K562 (cell line): ENCODE results near the gene CMSS1. TPM values are rescaled to one million over a fixed set of nuclear protein-coding genes. Genes with fewer than 3 reads are reported as not detected.

Source experiments
- ATAC-seq: fragments of 200-7000 bp; cut with Tn5 transposase; 3 replicates; pipeline ENCODE4 v1.9.1; 2020; ENCODE audit warnings: moderate library complexity
- BruUV-seq: library from RNA; stranded (reverse); fragments of 400-500 nt; replicated peaks from 2 replicates; lab custom pipeline; 2021; lab: Mats Ljungman, UMichigan
- CTCF ChIA-PET: fragments of 300-600 bp; formaldehyde crosslinking; extraction: SDS; loops from one replicate; lab custom pipeline; 2021; ENCODE audit warnings: low intra/inter-chr PET ratio; lab: Yijun Ruan, JAX
- POLR2A ChIA-PET: fragments of 300-600, 350-650 bp; sonication (Branson Sonifier 250); formaldehyde crosslinking; extraction: SDS; loops from one replicate; lab custom pipeline; 2021; ENCODE audit warnings: antibody characterized with exemption, inconsistent platforms; lab: Yijun Ruan, JAX
- DNase-seq, 4 experiments: peaks; one replicate each; pipeline versions ENCODE4 v3.0.0 to v3.0.0-alpha.2; 2011 to 2018; ENCODE audit warnings: low spot score in 3 of 4, mixed read lengths in 3 of 4; ENCODE audit errors: extremely low read depth in 1 of 4
- FAIRE-seq: peaks from 2 replicates; lab custom pipeline; 2011; peaks lifted over from hg19 to GRCh38; lab: Jason Lieb, UNC
- H2AFZ ChIP-seq: 2 replicates; pipeline ENCODE4 v1.6.0; 2011; ENCODE audit warnings: low read depth, low read length, control low read depth, inconsistent platforms
- H3K27ac ChIP-seq: fragments of 200-600 bp; 3 replicates; pipeline ENCODE4 v1.8.0; 2011; ENCODE audit warnings: low read depth, mild to moderate bottlenecking, control low read depth, inconsistent platforms, low read length, moderate library complexity, mixed read lengths; ENCODE audit errors: extremely low read depth
- H3K27me3 ChIP-seq, 2 experiments: fragments of 300-600 bp in 1 of 2; 2 replicates in 1 of 2; 3 replicates in 1 of 2; pipeline versions ENCODE4 v1.6.0 to v1.8.0; 2011; ENCODE audit warnings: inconsistent platforms in 2 of 2, low read length in 2 of 2, mild to moderate bottlenecking in 1 of 2, mixed read lengths in 1 of 2, moderate library complexity in 1 of 2; ENCODE audit not compliant: control insufficient read depth in 2 of 2, insufficient read depth in 2 of 2
- H3K36me3 ChIP-seq: fragments of 300-600 bp; 3 replicates; pipeline ENCODE4 v1.8.0; 2011; ENCODE audit warnings: mild to moderate bottlenecking, low read length, inconsistent platforms; ENCODE audit not compliant: control insufficient read depth, insufficient read depth
- H3K4me1 ChIP-seq, 2 experiments: fragments of 200-600 bp in 1 of 2; replicated peaks in 1 of 2; 2 replicates in 1 of 2; 3 replicates in 1 of 2; pipeline versions ENCODE4 v1.5.1 to v1.8.0; 2011; ENCODE audit warnings: inconsistent platforms in 2 of 2, low read length in 2 of 2, mild to moderate bottlenecking in 1 of 2, mixed read lengths in 1 of 2, moderate library complexity in 1 of 2; ENCODE audit not compliant: control insufficient read depth in 2 of 2, insufficient read depth in 2 of 2
- H3K4me2 ChIP-seq: 2 replicates; pipeline ENCODE4 v1.6.1; 2011; ENCODE audit warnings: low read length, control low read depth, inconsistent platforms, mixed read lengths; ENCODE audit not compliant: insufficient read depth
- H3K4me3 ChIP-seq: fragments of 200-600 bp; sonication (generic), shearing (Covaris generic); 2 replicates; pipeline ENCODE4 v1.5.1; 2016; ENCODE audit warnings: control low read depth, inconsistent platforms
- H3K79me2 ChIP-seq: fragments of 200-600 bp; 3 replicates; pipeline ENCODE4 v1.8.0; 2011; ENCODE audit warnings: low read length, inconsistent platforms; ENCODE audit not compliant: control insufficient read depth, insufficient read depth
- H3K9ac ChIP-seq, 2 experiments: 2 replicates each; pipeline versions ENCODE4 v1.6.0 to v1.6.1; 2011; ENCODE audit warnings: low read depth in 2 of 2, low read length in 2 of 2, control low read depth in 1 of 2, inconsistent platforms in 1 of 2, mild to moderate bottlenecking in 1 of 2, mixed read lengths in 1 of 2; ENCODE audit not compliant: insufficient read depth in 1 of 2
- H3K9me1 ChIP-seq: one replicate; pipeline ENCODE4 v1.6.0; 2011; ENCODE audit warnings: inconsistent platforms, mild to moderate bottlenecking, low read length, moderate library complexity; ENCODE audit not compliant: control insufficient read depth, insufficient read depth
- H3K9me3 ChIP-seq: replicated peaks from 2 replicates; pipeline ENCODE4 v1.5.1; 2011; ENCODE audit warnings: low read depth, low read length, inconsistent platforms; ENCODE audit not compliant: control insufficient read depth, insufficient read depth
- H4K20me1 ChIP-seq: replicated peaks from 2 replicates; pipeline ENCODE4 v1.6.1; 2011; ENCODE audit warnings: low read length, inconsistent platforms, mixed read lengths; ENCODE audit not compliant: control insufficient read depth, insufficient read depth
- ELF1 ChIP-seq: fragments of 200-800 bp; sonication (Bioruptor generic); IDR thresholded peaks from 2 replicates; pipeline ENCODE4 v1.6.1; 2016; ENCODE audit warnings: missing genetic modification characterization, missing compliant biosample characterization
- FUS ChIP-seq: fragments of 200-400 bp; formaldehyde crosslinking; optimal IDR thresholded peaks from 2 replicates; pipeline ENCODE3; 2017; ENCODE audit warnings: low read depth, low read length
- HINFP ChIP-seq: fragments of 450-650 bp; conservative IDR thresholded peaks from 2 replicates; pipeline ENCODE4 v1.6.1; 2016; ENCODE audit warnings: missing genetic modification characterization, low read depth, mild to moderate bottlenecking, control low read depth, missing compliant biosample characterization
- HMG20B ChIP-seq: fragments of 250-450 bp; sonication (Bioruptor Pico); IDR thresholded peaks from 2 replicates; pipeline ENCODE4 v1.5.0; 2021; ENCODE audit warnings: mild to moderate bottlenecking
- LCOR ChIP-seq: sonication (generic); formaldehyde crosslinking; IDR thresholded peaks from 2 replicates; pipeline ENCODE4 v1.8.0; 2022; ENCODE audit warnings: mild to moderate bottlenecking, missing genetic modification reagents
- RBM34 ChIP-seq: fragments of 200-400 bp; formaldehyde crosslinking; IDR thresholded peaks from 2 replicates; pipeline ENCODE4 v1.6.1; 2018; ENCODE audit warnings: low read length, borderline replicate concordance; ENCODE audit not compliant: insufficient read depth
- SP2 ChIP-seq: IDR thresholded peaks from 2 replicates; pipeline ENCODE4 v1.6.1; 2011; ENCODE audit warnings: mild to moderate bottlenecking, low read depth, low read length, moderate library complexity; ENCODE audit not compliant: poor library complexity, severe bottlenecking; ENCODE audit errors: extremely low read depth
- TEAD4 ChIP-seq, 2 experiments: sonication (generic) in 1 of 2; formaldehyde crosslinking in 1 of 2; IDR thresholded peaks; 2 replicates each; pipeline versions ENCODE4 v1.6.1 to v1.8.0; 2012 to 2022; ENCODE audit warnings: borderline replicate concordance in 1 of 2, inconsistent platforms in 1 of 2, low read length in 1 of 2, mild to moderate bottlenecking in 1 of 2, missing genetic modification reagents in 1 of 2
- YY1 ChIP-seq, 3 experiments: IDR thresholded peaks; 2 replicates each; pipeline ENCODE4 v1.6.1; 2011; ENCODE audit warnings: low read length in 2 of 3, mild to moderate bottlenecking in 2 of 3, moderate library complexity in 2 of 3, borderline replicate concordance in 1 of 3, control low read depth in 1 of 3, low read depth in 1 of 3; ENCODE audit not compliant: insufficient read depth in 3 of 3, insufficient replicate concordance in 2 of 3, control insufficient read depth in 1 of 3, insufficient read length in 1 of 3; ENCODE audit errors: extremely low read depth in 1 of 3
- ZFX ChIP-seq: sonication (generic); formaldehyde crosslinking; IDR thresholded peaks from 2 replicates; pipeline ENCODE4 v1.8.0; 2022; ENCODE audit warnings: mild to moderate bottlenecking, missing genetic modification reagents, moderate library complexity
- ZNF280B ChIP-seq: fragments of 250-450 bp; sonication (Bioruptor Pico); IDR thresholded peaks from 2 replicates; pipeline ENCODE4 v1.5.1; 2021; ENCODE audit warnings: mild to moderate bottlenecking
- ZNF398 ChIP-seq: fragments of 250-450 bp; sonication (Bioruptor Pico); IDR thresholded peaks from 2 replicates; pipeline ENCODE4 v1.8.0; 2021; ENCODE audit warnings: moderate library complexity, mild to moderate bottlenecking, inconsistent platforms
- ZNF551 ChIP-seq: fragments of 250-450 bp; sonication (Bioruptor Pico); IDR thresholded peaks from 2 replicates; pipeline ENCODE4 v1.5.0; 2021; ENCODE audit warnings: mild to moderate bottlenecking, moderate library complexity
- ZNF696 ChIP-seq: fragments of 250-450 bp; sonication (Bioruptor Pico); conservative IDR thresholded peaks from 2 replicates; pipeline ENCODE4 v1.4.0; 2020; ENCODE audit warnings: mild to moderate bottlenecking, moderate library complexity
- ZNF707 ChIP-seq: fragments of 250-450 bp; sonication (Bioruptor Pico); conservative IDR thresholded peaks from 2 replicates; pipeline ENCODE4 v1.8.0; 2022; ENCODE audit warnings: inconsistent platforms, mild to moderate bottlenecking, moderate library complexity
- WGBS: fragments of 100-300 bp; shearing (Covaris generic); methylation state at CpG from one replicate; pipeline ENCODE4 v1.1.6; 2016; ENCODE audit warnings: low coverage, mixed read lengths; ENCODE audit not compliant: insufficient coverage; ENCODE audit errors: missing lambda C conversion rate; 5-methylcytosine and 5-hydroxymethylcytosine counted together
- in situ Hi-C: fragments of 300-500 bp; cut with MboI; formaldehyde crosslinking; loops from 4 replicates; pipeline ENCODE4 v1.15.0; 2018; ENCODE audit warnings: inconsistent platforms, mixed read lengths
- intact Hi-C: fragments of 100-400 bp; cut with micrococcal nuclease; formaldehyde crosslinking; loops from 2 replicates; pipeline ENCODE4 v1.14.2; 2022
- polyA plus RNA-seq, 8 experiments: library from polyadenylated mRNA; depleted of rRNA in 4 of 8; stranded (reverse) in 5 of 8; unstranded in 3 of 8; fragments of >200 nt; fragmentation: Nextera tagmentation in 2 of 8; fragmentation: Illumina TruSeq in 1 of 8; extraction: Ambion mirVana in 2 of 8; extraction: Trizol in 1 of 8; gene quantifications; 2 replicates each; pipeline versions ENCODE4 v1.2.1 to v1.2.3, GENCODE V29; 2011 to 2014; ENCODE audit warnings: inconsistent platforms in 1 of 8, missing spikeins in 1 of 8
- total RNA-seq, 7 experiments: library from RNA; depleted of rRNA in 6 of 7; stranded (reverse); fragments of >200 nt in 6 of 7; fragmentation: Illumina TruSeq in 2 of 7; extraction: Trizol in 2 of 7; gene quantifications; 2 replicates each; pipeline versions ENCODE4 v1.2.1 to v1.2.3, GENCODE V29; 2011 to 2021; ENCODE audit warnings: low replicate concordance in 1 of 7
- TF ChIP-seq, protein P1 (sequence below): fragments of 250-450 bp; sonication (Bioruptor Pico); IDR thresholded peaks from 2 replicates; pipeline ENCODE4 v1.4.0; 2020

CMSS1 gene
- total and polyA plus RNA-seq, 9 of the 15 experiments (the other 6 are each of a cell fraction or from before 2014, with no cell fraction given), result 46.9 to 109 (median 72.3) TPM

GRCh38 chr3:99851955-99852354 is 34.3 kb downstream of the CMSS1 start:
- Histone ChIP-seq H4K20me1 (0 out of 2 replicates have a peak, but pooled peaks cover 4% of the 10 kb centered on the region), H3K36me3 (peaks cover 2% of the 10 kb centered on the region; the same call in 1 of the 3 replicates), H3K4me2 (no peak overlapping the region), H3K27me3 (no peaks in the 10 kb centered on the region), H3K79me2 (peaks cover 61% of the 10 kb centered on the region), H3K27ac (no peak overlapping the region), H3K4me3 (no peak overlapping the region), H3K4me1 (no peaks in the 10 kb centered on the region), H3K9me3 (no peaks in the 10 kb centered on the region), H2AFZ (no peak overlapping the region), H3K9ac (no peak overlapping the region), H3K9me1 (no peaks in the 10 kb centered on the region)
- ATAC-seq (no peak), DNase-seq (no peak), FAIRE-seq (no peak)
- BruUV-seq, result no TSS peak
- in situ Hi-C loops, result no loop called here
- ChIA-PET POLR2A (no interaction called here), CTCF (no interaction called here)
- intact Hi-C loops, result no loop called here
- WGBS, result 100% methylated on average over 1 of the region's 1 CpG
- TF ChIP-seq HINFP (tag) (no peak), ZNF551 (CRISPR knock-in tag) (no peak), FUS (no peak), ZNF696 (CRISPR knock-in tag) (no peak), ZNF707 (no peak), TEAD4 (IDR thresholded peaks at IDR 0.05; ENCODE audit: low read length) (no peak), TEAD4 (CRISPR knock-in tag; IDR thresholded peaks at IDR 0.05; ENCODE audit: borderline replicate concordance) (no peak), ZNF398 (CRISPR knock-in tag) (no peak), RBM34 (no peak), ELF1 (tag) (no peak), ZNF280B (no peak), HMG20B (CRISPR knock-in tag) (no peak), ZFX (CRISPR knock-in tag) (no peak), YY1 (IDR thresholded peaks at IDR 0.05; ENCODE audit: borderline replicate concordance in 1 of 3, control insufficient read depth in 1 of 3, extremely low read depth in 1 of 3, insufficient read depth in 3 of 3, insufficient read length in 1 of 3, insufficient replicate concordance in 2 of 3, low read depth in 1 of 3, low read length in 2 of 3) (no peak), LCOR (no peak), SP2 (no peak)
- TF ChIP-seq, protein P1, sequence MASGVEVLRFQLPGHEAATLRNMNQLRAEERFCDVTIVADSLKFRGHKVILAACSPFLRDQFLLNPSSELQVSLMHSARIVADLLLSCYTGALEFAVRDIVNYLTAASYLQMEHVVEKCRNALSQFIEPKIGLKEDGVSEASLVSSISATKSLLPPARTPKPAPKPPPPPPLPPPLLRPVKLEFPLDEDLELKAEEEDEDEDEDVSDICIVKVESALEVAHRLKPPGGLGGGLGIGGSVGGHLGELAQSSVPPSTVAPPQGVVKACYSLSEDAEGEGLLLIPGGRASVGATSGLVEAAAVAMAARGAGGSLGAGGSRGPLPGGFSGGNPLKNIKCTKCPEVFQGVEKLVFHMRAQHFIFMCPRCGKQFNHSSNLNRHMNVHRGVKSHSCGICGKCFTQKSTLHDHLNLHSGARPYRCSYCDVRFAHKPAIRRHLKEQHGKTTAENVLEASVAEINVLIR (CRISPR knock-in tag), result no peak
